NCI-H510A (cell line): ENCODE data around the gene SMPD3.

Source experiments
- DNase-seq: peaks from one replicate; lab custom pipeline; 2025; lab: John Stamatoyannopoulos, UW

SMPD3 gene

DNA sequence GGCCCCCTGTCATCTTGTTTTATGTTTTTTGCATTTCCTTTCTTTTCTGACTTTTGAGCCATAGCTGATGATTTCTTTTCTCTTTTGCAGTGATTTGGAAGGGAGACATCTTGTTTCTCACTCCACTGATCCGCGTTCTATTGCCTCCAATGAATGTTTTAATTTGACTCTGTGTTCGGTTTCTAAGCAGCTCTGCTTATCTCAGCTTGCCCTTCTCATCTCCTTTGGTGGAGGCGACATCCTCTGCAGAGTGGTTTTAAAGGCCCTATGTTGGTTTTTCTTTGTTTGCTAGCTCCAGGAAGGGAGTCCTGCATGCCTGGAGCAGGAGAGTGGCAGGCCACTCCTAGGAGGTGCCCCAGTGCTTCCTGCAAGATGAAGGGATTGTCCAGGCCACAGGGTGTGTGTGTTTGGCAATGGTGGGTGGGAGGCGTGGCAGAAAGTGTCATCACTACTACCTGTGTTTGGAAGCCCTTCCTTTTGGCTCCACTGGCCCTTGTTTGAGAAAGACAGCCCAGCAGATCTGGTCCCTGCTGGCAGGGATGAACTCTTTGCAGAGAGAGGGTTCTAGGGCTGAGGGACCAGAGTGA lies 13.6 kb downstream of the SMPD3 start:
- DNase-seq, result no peak

DNA sequence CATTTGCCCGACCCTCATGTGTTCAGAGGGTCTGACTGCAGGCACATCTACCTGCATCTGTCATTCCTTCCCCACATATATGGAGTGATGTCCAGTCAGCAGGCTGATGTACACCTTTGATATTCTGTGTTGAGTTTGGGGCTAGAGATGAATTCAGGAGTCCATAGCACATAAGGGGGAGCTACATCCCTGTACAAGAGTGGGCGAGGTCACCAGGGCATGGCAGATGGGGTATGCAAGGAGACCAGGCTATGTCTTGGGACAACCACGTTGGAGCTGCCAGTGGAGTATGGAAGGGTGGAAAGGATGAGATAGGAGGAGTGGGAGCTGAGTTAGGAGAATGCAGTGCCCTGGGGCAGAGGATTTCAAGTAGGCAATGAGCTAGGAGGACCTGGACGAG lies 15.0 kb downstream of the SMPD3 start:
- no peak for DNase-seq

DNA sequence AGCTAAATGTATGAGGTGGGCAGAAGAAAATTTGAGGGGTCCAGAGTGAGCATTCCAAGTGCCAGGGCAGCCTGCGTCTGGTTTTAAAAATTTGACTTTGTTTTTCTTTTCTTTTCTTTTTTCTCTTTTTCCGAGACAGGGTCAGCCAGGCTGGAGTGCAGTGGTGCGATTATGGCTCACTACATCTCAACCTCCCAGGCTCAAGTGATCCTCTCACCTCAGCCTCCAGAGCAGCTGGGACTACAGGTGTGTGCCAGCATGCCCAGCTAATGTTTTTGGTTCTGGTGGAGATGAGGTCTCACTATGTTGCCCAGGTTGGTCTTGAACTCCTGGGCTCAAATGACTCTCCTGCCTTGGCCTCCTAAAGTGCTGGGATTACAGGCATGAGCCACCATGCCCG lies 15.6 kb downstream of the SMPD3 start:
- no peak for DNase-seq

DNA sequence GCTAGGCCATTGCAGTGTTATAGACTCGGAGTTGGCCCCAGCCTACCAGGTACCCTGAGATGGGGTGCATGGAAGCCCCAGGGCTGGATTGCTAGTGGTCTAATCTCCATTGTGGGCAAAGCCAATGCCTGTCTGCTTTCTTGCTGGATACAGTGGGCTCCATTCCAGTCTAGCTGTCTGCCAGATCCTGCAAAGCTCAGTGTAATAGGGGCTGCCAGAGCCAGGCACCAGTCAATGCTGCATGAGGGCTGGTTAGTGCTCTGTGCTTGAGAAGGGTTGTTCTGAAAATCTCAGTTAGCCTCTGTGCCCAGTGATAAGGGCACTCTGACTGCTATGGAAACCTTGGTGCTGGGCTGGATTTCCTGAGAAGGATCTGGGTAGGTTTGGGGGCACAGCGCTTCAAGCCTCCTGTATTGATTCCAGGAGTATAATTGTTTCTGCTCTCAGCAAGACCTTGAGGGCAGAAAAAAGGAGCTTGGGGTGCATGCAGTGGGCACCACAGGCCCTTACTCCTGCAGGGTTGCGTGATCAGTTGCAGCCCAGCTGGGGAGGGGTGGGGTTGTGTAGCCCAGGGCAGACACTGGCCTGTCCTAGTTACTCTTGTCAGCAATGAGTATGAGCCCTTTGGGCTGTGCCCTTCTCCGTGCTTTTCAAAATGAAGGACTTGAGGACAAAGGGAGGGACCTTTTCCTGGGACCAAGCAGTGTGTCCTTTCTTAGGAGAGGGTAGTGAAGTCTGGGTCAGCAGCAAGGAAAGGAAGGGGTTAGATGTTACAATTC lies 19.0 kb downstream of the SMPD3 start:
- no peak for DNase-seq

DNA sequence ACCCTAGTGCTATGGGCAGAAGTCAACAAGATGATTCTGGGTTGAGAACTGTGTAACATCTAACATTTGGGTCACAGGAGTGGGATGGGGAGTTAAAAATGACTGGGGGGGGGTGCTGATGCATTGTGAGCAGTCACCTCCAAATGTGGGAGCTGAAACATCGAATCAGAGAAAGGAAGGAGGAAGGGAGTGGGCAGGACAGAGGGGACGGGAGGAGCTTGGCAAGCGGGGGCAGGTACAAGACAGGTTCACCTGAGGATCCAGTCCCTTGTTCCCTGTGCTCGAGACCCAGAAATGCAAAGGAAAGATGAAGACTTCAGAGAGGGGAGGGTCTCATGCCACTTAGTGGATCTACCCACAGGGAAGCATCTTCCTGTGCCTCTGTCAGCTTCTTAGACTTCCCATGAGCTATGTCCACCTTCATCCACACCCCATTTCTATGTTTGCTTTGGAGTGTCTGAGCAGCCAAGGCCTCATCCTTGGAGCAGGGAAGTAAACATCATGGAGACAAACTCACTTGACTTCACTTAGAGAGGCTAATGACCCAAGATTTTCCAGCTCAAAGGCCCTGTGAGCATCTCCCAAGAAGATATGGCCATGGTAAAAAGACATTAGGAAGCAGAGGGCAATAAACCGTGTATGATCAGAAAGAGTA lies 20.5 kb downstream of the SMPD3 start:
- DNase-seq, result no peak

DNA sequence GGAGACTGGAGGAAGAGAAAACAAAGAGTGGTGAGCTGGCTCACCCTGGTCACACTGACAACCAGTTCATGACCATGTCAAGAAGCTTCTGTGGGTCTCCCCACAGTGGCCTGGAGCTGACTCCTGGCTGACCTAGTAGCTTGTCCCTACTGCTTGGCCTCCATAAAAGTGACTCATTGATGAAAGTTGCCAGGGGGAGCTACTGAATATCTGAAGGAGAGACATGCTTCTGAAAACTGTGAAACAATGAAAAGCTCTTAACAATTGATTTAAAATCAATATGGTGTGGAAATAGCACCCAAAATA lies 22.0 kb downstream of the SMPD3 start:
- no peak for DNase-seq

DNA sequence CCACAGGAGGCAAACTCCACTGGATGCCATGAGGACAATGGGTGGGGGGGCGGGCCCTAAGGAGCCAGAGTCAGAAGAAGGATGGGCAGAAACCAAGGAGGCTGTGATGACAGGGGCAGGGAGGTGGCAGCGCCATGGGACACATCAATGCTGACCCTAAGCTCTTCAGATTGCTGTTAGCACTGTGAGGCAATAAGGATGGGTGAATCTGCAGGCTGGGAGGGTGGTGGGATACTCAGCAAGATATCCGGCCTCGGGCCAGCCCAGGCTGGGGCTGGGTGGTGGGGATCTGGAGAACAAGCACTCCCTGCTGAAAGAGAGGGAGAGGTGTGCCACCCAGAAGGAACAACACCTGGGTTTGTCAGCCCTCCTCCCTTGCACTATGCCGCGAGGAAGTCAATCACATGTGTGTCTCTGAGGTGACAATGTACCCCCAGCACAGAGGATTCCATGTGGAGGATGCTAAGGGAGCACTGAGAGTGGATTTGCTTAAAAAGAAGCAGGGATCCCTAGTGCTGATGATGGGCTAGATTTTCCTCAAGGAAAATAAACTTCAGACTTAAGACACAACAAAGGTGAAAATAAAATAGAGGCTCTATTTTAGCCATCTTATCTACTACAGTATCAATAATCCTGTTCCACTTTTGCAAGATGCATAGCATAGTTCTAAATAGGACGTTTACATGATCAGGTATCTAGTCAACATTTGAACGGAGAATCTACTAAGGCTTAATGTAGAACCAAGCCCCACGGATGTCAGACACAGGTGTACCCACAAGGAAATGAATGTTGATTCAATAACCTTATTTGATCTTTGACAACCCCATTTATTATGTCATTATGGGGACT lies 22.6 kb downstream of the SMPD3 start:
- no peak for DNase-seq

DNA sequence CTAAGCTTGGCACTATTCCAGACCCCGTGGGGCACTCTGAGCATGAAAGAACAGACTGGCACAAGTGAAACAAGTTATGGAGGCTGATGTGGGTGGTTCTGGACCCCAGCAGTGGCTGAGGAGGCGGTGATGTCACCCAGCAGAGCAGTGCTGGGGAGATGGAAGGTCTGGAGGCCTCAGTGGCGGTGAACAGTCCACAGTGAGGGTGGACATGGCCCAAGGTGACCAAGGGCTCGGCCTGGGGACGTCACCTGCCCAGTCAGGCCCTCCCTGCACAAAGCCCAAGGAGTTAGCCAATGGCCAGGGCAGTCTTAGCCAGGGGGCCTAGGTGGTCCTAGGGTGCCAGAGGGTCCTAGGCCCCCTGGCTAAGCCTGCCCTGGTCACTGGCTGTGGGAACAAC lies 24.5 kb downstream of the SMPD3 start:
- no peak for DNase-seq

DNA sequence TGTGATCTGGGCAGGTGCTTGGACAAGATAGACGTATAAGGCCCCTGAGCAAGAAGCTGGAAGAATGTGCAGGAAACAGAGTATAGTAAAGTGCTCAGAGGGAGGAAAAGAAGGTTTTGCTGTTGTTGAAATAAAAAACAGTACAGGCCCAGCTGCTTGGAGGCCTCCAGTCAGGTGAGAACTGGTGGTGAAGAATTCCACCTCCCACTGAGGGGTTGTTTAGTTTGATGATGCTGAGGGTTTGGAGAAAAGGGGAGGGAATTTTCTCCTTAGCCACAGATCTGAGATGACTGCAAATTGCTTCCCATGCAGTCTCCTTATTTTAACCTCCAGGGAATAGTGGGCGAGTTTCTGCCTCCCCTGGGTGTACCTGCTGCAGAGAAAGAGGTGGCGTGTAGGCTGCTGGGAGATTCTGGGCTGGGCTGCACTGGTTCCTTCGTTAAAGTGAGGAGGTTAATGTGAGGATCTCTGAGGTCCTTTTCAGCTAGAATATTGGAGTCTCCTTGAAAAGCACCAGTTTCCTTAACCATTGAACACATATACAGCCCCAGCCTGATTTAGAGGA lies 25.8 kb downstream of the SMPD3 start:
- no peak for DNase-seq

DNA sequence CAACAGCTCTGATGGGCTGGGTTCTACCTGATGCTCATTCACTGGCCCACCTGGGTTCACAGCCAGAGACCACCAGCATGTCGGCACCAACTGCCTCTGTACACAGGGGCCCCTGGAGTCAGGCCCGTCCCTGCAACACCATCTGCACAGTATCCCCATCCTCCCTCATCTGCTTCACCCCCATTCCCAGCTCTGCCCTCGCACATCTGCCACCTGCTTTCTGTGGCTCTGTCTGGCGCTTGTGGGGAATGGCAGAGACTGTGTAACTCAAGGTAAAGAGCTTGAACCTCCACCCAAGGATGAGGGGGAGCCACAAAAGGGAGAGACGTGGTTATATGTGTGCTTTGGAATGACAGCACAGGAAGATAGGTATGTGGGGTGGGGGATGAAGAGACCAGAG lies 27.2 kb downstream of the SMPD3 start:
- no peak for DNase-seq

DNA sequence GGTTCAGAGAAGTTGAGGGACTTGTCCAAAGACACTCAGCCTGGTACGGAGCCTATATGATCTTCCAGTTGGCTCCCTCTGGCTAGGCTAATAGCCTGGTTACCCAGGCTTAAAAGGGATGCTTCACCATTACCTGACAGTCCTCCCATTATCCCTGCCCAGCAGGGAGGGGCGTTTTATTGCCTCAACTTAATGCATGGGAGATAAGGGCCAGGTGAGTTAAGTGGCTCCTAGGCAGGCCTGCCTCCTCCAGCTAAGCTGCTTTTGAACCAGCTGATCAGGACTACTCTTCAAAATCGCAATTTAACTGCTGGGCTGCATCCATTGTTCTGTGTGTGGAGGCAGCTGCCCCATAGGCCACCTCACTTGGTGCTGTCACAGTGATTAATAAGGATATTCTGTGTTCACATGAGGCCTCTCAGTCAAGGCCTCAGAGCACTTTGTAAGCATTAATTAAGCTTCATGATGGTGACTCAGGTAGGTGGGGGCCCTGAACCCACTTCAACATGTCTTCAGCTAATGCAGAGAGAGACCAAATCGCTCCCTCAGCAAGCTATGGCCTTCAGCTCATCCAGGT lies 27.9 kb downstream of the SMPD3 start:
- DNase-seq, result peak; percentile 90

DNA sequence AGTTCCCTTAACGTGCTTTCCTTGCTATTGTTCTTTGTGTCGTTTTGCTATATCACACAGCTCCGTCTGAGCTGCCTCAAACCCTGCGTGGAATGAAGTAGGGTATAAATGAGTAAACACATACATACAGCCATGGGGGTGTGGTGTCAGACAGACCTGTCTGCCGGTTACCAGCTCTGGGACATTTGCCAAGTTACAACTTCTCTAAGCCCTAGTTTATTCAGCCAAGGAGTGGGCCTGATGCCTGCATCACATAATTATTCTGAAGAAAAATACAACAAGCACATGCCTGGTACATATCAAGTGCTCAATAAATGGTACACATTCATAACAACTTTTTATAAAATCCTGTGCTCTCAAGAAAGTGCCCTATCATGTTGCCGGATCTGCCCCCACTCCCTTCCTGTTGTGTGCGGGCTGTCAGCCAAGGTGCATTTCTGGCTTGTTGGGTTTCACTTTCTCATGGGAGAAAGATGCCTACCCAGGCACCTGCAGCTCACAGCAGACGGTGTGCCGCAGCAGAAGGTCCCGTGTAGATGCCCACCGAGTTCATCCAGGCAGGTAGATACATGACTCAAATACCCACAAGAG lies 30.5 kb downstream of the SMPD3 start:
- DNase-seq, result peak; percentile 52

DNA sequence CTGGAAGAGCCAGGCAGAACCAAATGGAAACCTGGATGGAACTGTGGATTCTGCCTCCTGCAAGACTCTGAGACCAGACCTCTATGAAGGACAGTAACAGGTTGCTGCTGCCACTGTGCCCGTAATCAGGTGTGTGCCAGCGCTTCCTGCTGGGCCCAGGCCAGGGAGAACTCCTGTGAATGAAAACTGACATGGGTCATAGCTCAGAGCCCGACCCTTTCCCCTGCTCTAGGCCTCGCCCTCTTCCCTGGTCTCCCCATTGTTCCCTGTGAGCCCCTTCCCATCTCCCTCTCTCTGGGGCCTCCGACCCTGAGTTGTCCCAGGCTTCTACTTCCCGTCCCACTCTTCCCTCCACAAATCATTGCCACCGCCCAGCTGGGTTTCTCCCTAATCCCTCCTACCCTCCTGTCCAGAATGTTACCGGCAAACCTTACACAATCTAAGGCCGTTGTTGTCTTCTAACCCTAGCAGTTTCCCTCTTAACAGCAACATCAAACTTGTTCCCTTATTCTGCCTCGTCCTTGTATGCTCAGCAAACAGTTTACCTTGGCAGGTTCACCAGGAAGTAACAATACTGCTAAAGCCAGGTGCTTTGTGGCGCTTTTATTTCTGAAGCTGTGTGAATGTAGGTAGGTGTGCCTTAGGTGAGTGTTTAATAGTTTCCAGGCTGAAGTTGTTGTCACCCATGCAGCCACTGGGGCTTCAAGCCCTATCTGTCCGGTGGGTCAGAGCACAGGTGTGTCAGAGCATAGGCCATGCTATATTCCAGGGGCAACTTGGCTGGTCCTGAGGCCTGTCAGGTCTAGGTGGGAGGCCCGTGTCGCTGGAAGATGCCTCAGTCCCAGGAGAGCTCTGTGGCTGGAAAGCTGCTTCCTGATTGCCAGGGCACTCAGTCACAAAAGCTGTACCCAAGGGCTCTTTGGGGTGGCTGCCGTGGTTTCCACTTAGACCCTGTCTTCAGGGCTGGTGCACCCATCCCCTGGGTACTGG lies 32.0 kb downstream of the SMPD3 start:
- DNase-seq, result peak; percentile 65

DNA sequence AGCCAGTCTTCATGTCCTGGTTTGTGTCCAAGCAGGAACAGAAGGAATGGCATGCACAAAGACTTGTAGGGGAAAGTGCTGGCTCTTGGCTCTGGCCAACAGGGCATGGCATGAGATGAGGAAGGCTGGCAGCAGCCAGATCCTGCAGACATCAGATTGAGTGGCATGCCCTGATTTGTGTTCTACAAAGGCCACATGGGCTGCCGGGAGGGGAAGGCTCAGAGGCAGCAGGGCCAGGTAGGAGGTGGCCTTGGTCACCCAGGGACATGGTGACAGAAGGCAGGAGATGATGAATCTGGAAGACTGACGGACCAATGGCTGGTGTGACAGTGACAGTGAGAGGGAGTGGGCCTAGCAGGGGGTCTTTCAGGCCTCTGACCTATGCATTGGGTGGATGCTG lies 33.7 kb downstream of the SMPD3 start:
- DNase-seq, result no peak

DNA sequence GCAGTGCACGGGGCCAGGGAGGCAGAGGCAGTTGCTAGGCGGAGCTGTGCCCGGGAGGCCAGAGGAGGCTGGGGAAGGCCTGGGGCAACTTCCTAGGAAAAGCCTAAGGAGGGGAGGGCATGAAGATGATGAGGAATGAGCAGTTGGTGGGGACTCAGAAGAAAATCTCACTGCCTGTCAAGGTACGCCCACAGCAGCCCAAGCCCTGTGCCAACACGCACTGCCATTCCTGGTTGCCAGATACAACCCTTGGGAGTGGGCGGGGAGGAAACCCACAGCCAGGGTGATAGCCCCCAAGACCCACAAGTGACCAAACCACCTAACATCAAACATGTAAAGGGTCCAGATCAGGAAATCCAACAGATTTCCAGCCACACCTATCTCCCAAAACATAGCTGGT lies 36.2 kb downstream of the SMPD3 start:
- DNase-seq, result no peak

DNA sequence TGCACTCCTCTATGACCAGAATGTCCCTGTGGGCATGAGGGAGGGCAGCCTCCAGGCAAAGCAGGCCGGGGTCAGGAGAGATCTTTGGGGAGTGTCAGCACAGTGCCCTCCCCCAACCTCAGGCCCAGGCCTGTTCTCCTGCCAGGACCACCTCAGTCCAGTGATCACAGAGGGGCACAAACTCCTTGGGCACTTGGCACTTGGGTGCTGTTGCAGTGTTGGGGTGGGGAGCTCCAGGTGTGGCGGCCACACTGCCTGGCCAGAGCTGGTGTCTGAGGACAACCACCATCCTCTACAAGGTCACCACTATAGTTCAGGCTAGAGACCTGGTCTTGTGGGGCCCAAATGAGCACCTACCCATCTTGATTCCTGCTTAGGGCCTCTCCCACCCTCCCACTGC lies 37.2 kb downstream of the SMPD3 start:
- DNase-seq, result no peak

DNA sequence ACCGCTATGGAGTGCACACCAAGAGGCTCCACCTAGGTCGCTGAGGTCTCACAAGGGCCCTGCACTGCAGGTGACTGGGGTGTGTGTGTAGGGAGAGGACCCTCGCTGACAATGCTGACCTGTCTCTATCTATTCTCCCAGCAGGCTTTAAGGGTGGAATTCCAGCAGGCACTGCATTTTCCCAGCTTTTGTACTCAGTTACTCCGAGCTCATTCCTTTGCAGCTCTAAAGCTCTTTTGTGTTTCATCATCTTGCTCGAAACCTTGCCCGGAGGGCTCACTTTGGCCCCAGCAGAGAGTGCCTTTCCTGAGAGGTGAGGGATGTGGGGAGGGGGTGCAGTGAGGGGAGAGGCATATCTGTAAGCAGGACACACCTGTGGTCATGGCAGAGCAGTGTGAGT lies 39.3 kb downstream of the SMPD3 start:
- DNase-seq, result no peak

DNA sequence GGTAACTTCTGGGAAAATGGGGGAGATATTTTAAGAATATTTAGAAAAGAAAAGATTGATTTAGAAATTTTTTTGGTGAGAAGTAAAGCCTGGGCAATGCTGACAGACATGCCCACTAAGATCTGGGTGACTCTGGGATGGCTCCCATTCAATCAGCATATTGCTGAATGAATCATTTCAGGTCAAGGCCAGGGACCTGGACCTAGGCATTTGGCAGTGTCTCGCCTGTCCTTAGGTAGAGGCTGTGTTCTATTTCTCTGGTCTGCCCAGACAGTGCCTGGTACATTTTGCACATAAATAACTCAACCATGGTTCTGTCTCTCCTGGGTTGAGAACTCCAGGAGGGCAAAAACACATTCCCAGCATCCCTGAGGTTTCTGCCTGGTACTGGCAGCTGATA lies 39.9 kb downstream of the SMPD3 start:
- DNase-seq, result no peak

DNA sequence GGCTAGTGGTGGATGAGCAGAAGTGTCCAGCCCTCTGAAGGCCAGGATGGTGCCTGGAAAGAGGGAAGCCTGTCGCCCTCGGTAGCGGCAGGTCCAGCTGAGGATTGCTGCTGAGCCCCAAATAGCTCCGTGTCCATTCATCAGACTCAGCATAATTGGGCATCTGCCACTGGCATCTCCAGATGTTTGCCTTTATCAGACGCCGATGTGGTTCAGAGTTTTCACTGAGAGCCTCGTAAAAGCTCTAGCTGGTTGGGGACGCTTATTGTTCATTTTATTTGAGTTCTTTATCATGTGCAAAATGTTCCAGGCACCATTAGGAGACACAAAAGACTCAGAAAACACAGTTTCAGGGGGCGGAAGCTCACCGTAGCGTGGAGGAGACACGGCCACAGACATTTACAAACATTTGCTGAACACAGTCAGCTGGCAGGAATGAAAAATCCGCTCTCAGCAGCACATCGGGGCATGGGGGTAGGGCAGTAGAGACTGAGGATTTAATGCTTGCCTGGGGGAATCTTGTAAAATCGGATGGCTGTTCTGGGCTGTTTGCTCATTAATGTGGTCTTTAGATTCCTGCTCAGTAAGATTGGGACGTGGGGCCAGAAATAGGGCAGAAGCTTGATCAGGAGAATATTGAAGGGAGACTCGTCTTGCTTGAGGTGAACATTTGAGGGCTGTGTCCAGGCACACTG lies 41.7 kb downstream of the SMPD3 start:
- no peak for DNase-seq
